HG03196 (cell line): ENCODE measurements around the gene PCBP2.

ENCODE experiments used
- ATAC-seq: cut with Tn5 transposase; IDR thresholded peaks from one replicate; pipeline ENCODE4 v1.9.1; 2021; ENCODE audit not compliant: unreplicated experiment

The PCBP2 gene

GRCh38 chr12:53492830-53493609 is 41.1 kb downstream of the PCBP2 start:
- ATAC-seq = peak; percentile 78

- ATAC-seq = no peak
Observed at GRCh38 chr12:53493610-53494391, 41.9 kb downstream of the PCBP2 start.

- ATAC-seq = no peak
Observed at GRCh38 chr12:53495903-53496751, 44.2 kb downstream of the PCBP2 start.

GRCh38 chr12:53496752-53497032 is 44.8 kb downstream of the PCBP2 start:
- ATAC-seq = no peak

GRCh38 chr12:53497461-53497860 is 45.6 kb downstream of the PCBP2 start:
- ATAC-seq = no peak

- no peak for ATAC-seq
Observed at GRCh38 chr12:53498235-53498630, 46.3 kb downstream of the PCBP2 start.

- no peak for ATAC-seq
Observed at GRCh38 chr12:53499266-53500141, 47.6 kb downstream of the PCBP2 start, which contains the start of gene MAP3K12. TSS of gene MAP3K12 (minus strand) at chr12:53499458. CDS start at chr12:53487391, 12,067 bp downstream.

GRCh38 chr12:53500142-53500775 is 48.4 kb downstream of the PCBP2 start:
- no peak for ATAC-seq

- peak; percentile 63 for ATAC-seq
Observed at GRCh38 chr12:53500776-53501614, 49.1 kb downstream of the PCBP2 start, which contains the start of gene TARBP2. TSS of gene TARBP2 (plus strand) at chr12:53501283. CDS start at chr12:53501409, 126 bp downstream.

- no peak for ATAC-seq
Observed at GRCh38 chr12:53501615-53502181, 49.8 kb downstream of the PCBP2 start.

- ATAC-seq = no peak
Observed at GRCh38 chr12:53502331-53502730, 50.4 kb downstream of the PCBP2 start.

- ATAC-seq = no peak
Observed at GRCh38 chr12:53502983-53503728, 51.3 kb downstream of the PCBP2 start.

- no peak for ATAC-seq
Observed at GRCh38 chr12:53504004-53504920, 52.4 kb downstream of the PCBP2 start.

- ATAC-seq = no peak
Observed at GRCh38 chr12:53505086-53505485, 53.2 kb downstream of the PCBP2 start.

- ATAC-seq = no peak
Observed at GRCh38 chr12:53505555-53506449, 53.9 kb downstream of the PCBP2 start.

GRCh38 chr12:53506450-53506785 is 54.5 kb downstream of the PCBP2 start:
- no peak for ATAC-seq
